NK-92 (cell line): ENCODE results near the gene VWA5B1.

Experiments
- DNase-seq: peaks from one replicate; lab custom pipeline; 2025; ENCODE audit not compliant: unreplicated experiment; lab: John Stamatoyannopoulos, UW

Gene VWA5B1

DNA sequence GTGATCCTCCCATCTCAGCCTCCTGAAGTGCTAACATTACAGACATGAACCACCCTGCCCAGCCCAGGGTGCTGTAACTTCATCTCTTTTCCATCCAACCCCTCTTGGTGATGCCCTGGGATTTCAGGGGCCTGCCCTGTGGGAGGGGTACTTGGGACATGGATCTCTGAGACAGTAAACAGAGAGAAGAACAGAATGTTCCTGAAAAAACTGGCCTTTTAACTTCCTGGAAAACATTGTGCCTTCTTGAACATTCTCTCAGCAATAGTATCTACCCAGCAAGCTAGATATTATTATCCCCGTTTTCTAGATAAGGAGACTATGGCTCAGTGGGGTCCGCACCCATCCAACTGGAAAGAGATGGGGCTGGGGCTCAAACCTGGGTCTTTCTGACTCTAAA lies 57.0 kb downstream of the VWA5B1 start:
- DNase-seq: no peak

DNA sequence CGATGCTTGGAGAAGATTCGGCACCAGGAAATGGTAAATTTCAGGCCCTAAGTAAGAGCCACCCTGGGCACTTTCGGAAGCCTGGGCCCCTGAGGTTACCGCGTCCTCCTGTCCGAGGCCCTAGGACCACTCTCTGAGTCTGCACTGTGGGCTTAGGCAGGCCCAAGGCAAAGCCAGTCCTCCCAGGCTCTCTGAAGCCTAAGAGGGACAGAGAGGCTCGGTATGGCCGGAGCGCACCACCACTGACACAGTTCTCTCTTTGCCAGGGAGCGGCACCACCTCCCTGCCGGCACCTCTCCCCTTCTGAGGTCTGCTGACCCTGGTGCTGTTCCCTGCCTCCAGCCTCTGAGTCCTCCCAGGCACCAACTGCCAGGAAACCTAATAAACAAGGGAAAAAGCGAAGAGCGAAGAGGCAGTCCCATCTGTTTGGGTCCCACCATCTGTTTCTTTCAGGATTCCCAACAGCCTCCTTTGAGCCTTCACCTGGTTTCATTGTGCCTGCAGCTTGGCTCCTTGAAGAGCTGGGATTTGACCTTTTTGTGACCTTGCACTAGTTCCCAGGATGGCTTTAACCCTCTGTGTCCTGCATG lies 57.7 kb downstream of the VWA5B1 start:
- DNase-seq: no peak

DNA sequence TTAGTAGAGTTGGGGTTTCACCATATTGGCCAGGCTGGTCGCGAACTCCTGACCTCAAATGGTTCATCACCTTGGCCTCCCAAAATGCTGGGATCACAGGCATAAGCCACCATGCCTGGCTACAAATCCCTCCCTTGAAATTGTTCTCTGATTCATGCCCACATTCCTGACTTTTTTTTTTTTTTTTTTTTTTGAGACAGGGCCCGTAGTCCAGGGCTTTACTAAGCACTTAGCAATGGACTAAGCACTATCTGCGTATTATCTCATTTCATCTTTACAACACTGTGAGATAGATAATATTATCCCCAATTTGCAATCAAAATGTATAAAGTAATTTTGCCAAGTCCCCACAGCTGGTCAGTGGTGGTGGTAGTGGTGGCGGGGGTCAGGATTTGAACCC lies 58.9 kb downstream of the VWA5B1 start:
- no peak for DNase-seq

DNA sequence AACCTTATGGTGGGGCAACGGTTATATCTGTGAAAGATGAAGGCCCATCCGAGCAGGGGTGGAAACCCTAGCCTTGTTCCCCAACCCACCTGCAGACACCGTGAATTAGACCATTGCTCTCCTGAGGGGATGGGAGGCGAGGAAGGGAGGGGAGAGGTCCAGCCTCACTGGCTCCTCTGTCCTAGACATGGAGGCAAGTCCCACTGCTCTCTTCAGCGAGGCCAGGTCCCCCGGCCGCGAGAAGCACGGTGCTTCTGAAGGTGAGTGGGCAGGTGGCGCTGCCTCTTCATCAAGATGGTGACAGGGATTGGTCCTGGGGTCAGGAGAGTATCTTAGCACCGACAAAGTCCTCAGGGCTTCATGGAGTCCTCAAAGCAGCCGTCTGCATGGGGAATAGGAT lies 59.3 kb downstream of the VWA5B1 start:
- no peak for DNase-seq

DNA sequence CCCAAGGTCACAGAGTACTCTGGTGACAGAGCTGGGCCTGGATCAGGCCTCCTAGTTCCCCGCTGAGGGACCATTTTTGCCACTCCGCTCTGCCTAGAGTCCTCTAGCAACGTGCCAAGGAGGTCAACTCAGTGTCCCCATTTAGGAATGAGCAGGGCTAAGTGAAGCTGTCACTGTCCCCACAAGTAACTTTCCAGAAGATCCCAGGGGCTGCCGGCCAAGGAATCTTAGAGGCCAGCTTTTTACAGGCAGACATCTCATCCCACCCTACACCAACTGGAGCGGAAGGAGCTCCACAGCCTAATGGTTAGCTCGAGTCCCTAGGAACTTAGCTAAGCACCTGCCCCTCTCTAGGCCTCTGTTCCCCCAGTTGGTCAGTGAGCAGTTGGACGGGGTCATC lies 59.7 kb downstream of the VWA5B1 start:
- DNase-seq: no peak

DNA sequence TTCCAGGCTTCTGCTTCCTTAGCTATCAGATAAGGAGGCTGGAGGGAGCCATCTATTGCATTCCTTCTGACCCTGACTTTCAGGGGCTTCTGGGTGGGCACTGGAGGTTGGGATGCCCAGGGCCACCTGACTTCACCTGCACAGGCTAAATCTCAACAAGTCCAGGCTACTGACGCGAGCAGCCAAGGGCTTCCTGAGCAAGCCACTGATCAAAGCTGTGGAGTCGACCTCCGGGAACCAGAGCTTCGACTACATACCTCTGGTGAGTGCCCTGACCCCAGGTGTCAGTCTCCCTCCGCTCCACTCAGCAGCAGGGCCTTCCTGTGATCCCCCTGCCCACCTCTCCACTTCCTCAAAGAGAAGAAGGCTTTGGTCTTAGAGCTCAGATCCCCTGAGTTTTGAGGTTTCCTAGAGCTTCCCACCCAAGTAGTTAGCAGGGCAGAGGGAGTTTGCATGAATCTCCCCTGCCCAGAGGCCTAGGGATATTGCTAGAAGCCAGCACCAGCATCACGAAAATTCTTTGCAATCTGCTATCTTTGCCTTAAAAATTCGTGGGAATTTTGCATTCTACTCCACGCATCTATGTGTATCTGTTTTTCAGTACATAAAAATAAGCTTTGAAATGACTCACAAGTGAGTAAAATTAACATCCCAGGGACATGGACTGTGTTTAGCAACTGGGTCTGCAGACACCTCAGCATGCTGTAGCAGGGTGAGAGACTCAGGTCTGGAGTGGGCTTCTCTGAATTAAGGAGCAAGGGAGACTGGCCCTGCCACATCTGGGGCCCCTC lies 61.4 kb downstream of the VWA5B1 start:
- no peak for DNase-seq

DNA sequence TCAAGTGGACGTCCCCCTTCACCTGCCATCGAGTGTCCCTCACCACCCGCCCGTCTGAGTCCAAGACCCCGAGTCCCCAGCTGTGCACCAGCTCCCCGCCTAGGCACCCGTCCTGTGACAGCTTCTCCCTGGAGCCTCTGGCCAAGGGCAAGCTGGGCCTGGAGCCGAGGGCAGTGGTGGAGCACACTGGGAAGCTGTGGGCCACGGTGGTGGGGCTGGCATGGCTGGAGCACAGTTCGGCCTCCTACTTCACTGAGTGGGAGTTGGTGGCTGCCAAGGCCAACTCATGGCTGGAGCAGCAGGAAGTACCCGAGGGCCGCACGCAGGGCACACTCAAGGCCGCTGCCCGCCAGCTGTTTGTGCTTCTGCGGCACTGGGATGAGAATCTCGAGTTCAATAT lies 63.2 kb downstream of the VWA5B1 start:
- DNase-seq: no peak

DNA sequence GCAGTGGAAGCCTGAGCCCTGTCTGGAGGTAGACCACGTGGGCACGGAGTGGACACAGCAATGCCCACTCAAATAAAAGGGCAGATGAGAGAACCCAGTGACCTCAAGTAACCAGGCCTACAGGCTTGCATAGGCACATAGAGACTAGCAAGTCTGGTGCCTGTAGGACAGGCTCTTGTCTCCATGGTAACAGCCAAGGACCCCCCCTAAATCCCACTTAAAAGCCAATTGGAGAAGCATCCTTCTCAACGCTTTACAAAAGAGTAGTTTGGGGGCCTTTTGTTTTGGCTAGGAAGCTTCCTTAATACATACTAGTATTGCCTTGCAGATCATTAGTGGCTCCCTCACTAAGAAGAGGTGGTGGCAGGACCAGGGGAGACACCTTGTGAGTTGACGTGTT lies 63.9 kb downstream of the VWA5B1 start:
- no peak for DNase-seq

DNA sequence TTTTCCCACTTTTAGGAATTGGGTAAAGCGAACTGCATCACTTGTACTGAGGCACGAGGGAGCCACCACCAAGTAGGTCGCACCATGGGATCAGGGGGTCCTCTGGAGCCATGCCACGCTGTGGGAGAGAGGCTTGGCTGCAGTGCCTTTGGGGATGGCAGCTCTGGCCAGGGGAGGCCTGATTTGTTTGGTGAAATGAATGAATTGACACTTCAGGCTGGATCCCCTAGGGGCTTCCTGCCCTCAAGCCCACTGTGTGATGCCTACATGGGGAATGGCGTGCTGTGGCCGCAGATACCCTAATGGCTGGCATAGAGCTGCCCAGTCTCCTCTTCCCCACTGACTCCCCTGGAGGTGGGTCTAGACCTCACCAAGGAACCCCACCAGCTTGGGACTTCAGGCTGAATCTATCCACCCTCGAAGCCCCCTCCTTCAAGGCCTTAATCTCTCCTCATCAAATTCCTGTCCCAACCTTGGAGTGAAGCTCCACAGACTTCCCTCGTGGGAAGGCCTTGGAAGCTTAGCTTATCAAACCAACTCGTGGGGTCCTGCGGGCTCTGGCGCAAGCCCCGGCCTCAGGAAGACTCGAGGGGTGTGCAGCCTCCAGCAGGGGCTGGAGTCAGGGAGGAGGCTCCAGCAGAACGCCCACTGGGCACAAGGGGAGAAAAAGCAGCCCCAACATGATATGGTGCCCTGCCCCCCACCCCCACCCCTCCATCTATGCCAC lies 64.6 kb downstream of the VWA5B1 start:
- no peak for DNase-seq

DNA sequence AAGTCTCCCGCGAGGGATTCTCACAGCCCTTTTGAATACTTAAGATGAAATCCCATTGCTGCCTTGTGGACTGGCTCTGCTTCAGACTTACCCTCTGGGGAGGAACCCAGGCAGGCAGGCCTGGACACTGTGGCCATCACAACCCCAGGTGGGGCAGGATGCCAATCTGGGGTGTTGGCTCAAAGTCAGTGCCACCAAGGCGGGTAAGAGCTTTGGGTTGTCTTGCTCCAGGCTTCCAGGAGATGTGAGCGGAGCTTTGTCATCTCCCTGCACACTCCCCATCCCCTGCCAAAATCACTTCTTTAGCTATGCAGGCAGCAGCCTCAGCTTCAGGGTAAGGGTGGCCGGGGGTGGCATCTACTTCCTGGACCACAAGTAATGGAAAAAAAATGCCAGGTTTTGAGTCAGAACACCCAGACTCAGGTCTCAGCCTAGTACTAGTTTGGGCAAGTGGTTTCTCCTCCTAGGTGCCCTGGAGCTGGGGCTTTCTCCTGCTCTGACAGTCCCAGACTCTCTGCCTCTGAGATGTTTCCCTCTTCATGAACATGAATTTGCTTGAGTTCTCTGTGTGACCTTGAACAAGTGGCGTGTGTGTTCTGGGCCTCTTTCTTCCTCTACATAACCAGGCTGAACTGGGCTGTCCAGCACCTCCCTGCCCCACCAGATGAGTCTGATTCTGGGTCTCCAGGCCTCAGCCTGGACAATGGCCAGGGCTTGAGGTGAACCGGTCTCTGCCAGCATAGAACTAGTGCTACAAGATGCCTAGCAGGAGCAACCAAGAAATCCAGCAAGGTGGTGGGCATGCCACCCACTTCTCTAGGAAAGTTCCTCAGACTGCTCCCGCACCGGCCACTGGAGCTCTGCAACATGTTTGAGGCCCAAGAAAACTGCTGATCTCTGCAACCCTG lies 65.4 kb downstream of the VWA5B1 start:
- DNase-seq: no peak

DNA sequence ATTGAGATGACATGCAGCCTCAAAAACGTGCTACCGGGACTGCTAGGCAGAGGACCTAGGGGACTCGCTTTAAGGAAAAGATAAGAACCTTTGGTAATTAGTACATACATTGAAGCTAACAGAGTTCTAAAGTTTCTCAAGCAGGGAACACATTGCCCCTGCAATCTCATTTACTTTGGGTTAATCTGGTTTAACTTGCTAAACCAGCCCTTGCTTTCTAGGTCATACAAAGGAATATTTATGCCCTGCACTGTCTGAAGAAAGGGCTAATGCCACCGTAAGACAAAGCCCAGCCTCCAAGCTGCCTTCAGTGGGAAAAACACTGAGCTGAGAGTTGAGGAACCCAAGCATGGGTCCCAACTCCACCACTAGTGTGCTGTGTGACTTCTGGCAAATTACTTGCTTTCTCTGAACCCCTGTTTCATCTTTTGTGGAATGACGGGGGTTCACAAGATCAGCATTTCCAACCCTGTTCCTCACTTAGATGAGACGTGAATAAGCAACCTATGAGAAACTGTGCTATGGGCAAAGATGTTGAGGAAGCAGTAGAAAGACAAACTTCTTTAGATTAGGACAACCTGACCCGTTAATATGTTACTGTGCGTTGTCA lies 66.3 kb downstream of the VWA5B1 start:
- DNase-seq: no peak

DNA sequence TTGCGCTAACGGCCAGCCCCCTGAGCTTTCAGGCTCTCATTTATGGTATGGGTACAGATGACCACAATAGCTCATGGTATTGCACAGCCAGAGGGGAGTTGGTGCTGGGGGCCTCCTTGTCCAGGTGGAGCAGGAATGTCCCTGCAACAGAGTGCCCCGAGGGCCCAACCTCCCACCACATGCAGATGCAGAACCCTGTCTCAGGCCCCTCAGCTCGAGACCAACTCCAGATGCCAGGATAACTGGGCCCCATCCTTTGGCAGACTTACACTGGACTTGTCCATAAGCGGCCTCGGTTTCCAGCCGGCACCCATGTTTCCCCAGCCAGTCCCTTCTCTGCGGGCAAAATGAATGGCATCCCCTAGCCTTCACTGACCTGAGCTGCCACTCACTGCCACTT lies 67.1 kb downstream of the VWA5B1 start:
- DNase-seq: no peak

DNA sequence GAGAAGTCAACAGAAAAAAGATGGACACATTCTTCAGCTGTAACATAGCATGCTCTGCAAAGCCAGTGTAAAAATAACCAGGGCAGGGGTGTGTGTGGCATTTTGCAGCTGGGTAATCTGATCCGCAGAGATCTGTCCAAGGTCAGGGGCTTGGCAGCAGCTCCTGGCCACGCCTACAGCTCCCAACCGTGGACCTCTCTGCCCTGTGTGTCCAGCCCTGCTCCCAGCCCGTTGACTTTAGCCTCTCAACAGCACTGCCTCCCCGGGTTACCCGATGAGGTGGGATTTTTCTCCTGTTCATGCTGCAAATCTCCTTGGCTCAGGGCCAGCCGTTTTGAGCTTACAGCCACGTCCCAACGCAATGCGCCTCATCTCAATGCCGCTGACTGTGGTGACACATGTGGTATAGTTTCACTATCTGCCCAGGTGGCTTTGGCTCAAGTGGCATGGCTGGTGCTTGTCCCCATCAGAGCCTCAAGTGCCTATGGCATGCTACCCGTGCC lies 68.1 kb downstream of the VWA5B1 start:
- no peak for DNase-seq

DNA sequence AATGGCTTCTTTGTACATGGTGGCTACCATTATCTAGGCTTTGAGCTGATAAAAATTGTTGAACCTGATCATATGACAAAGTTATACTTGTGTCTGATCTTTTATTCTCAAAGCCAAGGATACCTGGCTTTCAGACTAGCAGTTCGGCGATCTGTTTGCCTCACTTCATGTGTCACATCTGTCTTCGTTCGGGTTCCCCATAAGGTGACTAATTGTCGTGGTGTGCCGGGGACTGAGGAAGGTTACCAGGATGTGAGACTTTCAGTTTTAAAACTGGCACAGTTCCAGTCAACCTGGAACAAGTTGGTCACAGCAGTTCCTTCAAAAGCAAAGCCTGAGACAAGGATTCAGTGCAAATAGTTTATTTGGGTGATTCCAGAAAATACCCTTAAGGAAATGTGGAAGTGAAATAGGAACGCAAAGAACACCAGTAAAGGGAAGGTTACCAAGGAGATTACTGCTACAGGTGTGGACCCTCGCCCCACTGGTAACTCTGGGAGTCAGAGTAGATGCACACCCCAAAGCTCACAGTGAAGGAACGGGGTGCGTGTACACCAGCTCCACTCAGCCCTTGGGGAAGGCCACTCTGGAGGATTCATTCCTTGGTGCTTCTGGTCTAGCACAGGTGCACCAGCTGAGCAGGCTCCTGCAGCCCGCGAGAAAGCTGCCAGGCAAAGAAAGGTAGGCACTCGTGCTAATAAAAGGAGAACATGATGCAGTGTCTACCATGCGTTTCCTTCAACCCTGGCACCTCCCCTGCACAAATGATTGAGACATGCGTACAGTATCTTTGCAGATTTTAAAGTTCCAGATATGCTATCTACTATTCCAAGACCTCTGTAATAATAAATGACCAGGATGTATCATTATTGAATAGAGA lies 69.0 kb downstream of the VWA5B1 start:
- DNase-seq: no peak

DNA sequence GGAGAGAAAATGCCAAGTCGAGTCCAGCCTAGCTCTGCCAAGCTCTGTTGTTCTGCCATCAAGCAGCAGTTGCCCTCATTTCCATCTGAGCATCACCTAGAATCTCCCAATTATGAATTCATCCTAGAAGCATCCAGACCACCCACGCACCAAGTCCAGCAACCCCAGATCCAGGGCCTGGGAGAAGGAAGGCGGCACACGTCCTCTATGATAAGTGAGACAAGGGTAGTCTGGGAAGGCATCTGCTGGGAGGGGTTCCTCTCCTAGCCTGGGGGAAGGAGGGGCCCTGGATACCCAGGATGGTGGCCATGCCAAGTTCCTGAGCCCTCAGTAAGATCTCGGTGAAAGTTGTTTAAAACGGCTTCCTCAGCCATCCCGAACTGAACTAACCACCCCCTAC lies 70.7 kb downstream of the VWA5B1 start:
- DNase-seq: no peak

DNA sequence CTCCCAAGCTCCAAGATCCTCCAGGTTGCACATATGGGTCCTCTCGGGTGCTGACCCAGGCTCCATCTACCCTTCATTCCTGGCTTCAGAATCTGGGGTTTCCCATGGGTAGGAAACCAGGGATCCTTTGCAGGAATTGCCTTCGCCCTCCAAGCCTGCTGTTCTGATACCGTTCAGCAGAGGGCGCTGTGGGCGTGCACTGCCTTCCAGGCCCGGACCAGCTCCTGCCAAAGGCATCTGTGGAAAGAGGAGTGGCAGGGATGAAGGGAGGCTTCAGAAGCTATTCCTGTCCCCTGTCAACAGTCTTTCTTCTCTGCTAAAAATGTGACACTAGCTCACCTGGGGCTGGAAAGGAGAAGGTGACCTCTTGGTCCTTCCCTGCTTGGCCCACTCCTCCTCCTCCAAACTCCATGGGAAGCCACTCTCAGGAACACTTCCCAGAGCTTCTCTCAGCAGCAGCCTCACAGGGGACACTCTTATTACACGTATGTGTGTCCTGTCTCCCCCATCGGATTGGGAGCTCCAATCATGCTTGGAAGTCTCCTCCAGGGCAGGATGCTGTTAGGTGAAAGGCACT lies 71.2 kb downstream of the VWA5B1 start:
- no peak for DNase-seq

DNA sequence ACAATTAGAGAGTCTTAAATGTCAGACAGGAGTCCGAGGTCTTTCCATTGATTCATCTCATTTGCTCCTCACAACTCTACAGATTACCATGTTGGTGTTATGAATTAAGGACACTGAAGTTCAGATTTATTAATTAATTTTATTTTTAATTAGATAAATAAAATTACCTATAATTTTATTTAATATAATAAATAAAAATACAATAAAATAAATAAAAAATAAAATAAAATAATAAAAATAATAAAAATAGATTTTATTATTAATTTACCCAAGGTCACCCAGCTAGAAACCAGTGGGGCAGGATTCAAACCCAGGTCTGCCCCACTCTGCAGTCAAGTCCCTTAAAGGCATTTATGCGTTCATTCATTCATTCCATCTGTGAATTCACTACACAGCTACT lies 72.2 kb downstream of the VWA5B1 start:
- DNase-seq: no peak

DNA sequence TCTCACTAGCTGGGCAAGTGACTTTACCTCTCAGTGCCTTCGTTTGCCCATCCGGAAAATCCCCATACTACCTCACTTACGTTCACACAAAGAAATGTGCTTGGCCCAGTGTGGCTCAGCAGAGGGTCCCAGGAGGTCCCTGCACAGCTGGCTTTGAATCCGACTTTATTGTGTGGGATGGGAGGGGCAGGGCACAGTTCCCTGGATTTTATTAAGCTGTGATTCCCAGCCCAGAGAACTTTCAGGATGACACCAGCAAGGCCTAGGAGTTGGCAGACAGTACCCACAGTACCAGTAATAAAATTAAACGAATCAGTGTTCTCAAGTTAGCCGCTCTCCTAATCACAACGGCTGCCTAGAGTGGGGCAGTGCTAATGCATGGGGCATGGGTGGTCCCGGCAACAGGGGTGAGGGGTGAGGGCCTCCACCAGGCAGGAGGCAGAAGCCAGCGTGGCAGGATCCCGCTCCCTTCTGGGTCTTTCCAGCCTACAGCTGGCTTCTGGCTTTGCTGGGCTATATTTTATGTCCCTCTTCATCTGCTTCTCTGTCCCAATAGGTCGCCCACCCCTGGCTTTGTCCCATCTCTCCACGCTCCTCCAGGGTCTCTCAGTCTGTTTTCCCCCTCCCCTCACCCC lies 74.9 kb downstream of the VWA5B1 start:
- no peak for DNase-seq

DNA sequence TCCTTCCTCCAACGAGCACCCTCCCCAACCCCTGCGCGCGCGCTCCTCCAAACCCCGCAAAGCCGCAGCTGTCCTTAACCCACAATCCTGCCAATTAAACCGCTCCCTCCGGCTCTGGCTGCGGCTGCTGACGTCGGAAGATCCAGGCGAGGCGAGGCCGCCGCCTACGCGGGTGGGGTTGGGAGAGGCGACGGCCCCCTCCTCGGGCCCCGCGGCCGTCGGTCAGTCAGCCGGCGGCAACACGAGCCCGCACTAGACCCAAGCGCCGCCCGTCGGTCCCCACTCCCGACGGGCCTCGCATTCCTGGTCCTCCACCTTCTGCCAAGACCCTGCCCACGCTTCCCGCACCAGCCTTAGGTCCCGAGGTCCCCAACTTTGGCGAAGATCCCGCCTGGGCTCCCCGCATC lies 75.4 kb downstream of the VWA5B1 start:
- no peak for DNase-seq
